ENCODE measurements around the gene ST3GAL3.

ST3GAL3 gene

GRCh38 chr1:43908858-43909257 is 201.5 kb downstream of the ST3GAL3 start:
- no peaks in the 10 kb centered on the region for H3K36me3 ChIP-seq (ENCODE audit: control insufficient read depth, insufficient read depth, low read length)
- H3K4me1 ChIP-seq (ENCODE audit: control insufficient read depth, insufficient read depth, low read length), result peaks cover 7% of the 10 kb centered on the region
- DNase-seq (ENCODE audit: low read depth, low spot score), result no peak
- no peak overlapping the region for H3K27ac ChIP-seq (ENCODE audit: low read length)
- H3K27me3 ChIP-seq (ENCODE audit: control insufficient read depth, insufficient read depth, low read length), result no peaks in the 10 kb centered on the region
- no peak overlapping the region for H3K4me3 ChIP-seq (ENCODE audit: low read length)
- no peaks in the 10 kb centered on the region for H3K9me3 ChIP-seq (ENCODE audit: control insufficient read depth, insufficient read depth, low read length)
- no CpG with 5 or more reads among the region's 5 CpGs for WGBS (ENCODE audit: insufficient coverage, insufficient read length)

- no peak overlapping the region for H3K27ac ChIP-seq (ENCODE audit: low read length)
- H3K27me3 ChIP-seq (ENCODE audit: control insufficient read depth, insufficient read depth, low read length), result no peaks in the 10 kb centered on the region
- no peaks in the 10 kb centered on the region for H3K9me3 ChIP-seq (ENCODE audit: control insufficient read depth, insufficient read depth, low read length)
- no peak for DNase-seq (ENCODE audit: low read depth, low spot score)
- H3K4me1 ChIP-seq (ENCODE audit: control insufficient read depth, insufficient read depth, low read length), result peaks cover 7% of the 10 kb centered on the region
- WGBS (ENCODE audit: insufficient coverage, insufficient read length), result no CpG with 5 or more reads among the region's 1 CpG
- H3K36me3 ChIP-seq (ENCODE audit: control insufficient read depth, insufficient read depth, low read length), result no peaks in the 10 kb centered on the region; the same call in 1 of the 2 replicates
- no peak overlapping the region for H3K4me3 ChIP-seq (ENCODE audit: low read length)
Measured at GRCh38 chr1:43910343-43910742, 203.0 kb downstream of the ST3GAL3 start.

GRCh38 chr1:43912607-43913006 is 205.3 kb downstream of the ST3GAL3 start:
- no peak for DNase-seq (ENCODE audit: low read depth, low spot score)
- Histone ChIP-seq H3K4me3 (ENCODE audit: low read length) (no peak overlapping the region), H3K27me3 (ENCODE audit: control insufficient read depth, insufficient read depth, low read length) (no peaks in the 10 kb centered on the region), H3K4me1 (ENCODE audit: control insufficient read depth, insufficient read depth, low read length) (peaks cover 7% of the 10 kb centered on the region), H3K27ac (ENCODE audit: low read length) (no peak overlapping the region), H3K36me3 (ENCODE audit: control insufficient read depth, insufficient read depth, low read length) (no peaks in the 10 kb centered on the region; the same call in 1 of the 2 replicates), H3K9me3 (ENCODE audit: control insufficient read depth, insufficient read depth, low read length) (no peaks in the 10 kb centered on the region)
- WGBS (ENCODE audit: insufficient coverage, insufficient read length), result no CpG with 5 or more reads among the region's 2 CpGs

- H3K27ac ChIP-seq (ENCODE audit: low read length), result no peak overlapping the region
- H3K4me3 ChIP-seq (ENCODE audit: low read length), result no peak overlapping the region
- peaks cover 7% of the 10 kb centered on the region for H3K4me1 ChIP-seq (ENCODE audit: control insufficient read depth, insufficient read depth, low read length)
- no peaks in the 10 kb centered on the region for H3K27me3 ChIP-seq (ENCODE audit: control insufficient read depth, insufficient read depth, low read length)
- no peaks in the 10 kb centered on the region; the same call in 1 of the 2 replicates for H3K36me3 ChIP-seq (ENCODE audit: control insufficient read depth, insufficient read depth, low read length)
- DNase-seq (ENCODE audit: low read depth, low spot score), result no peak
- no CpG with 5 or more reads among the region's 7 CpGs for WGBS (ENCODE audit: insufficient coverage, insufficient read length)
- H3K9me3 ChIP-seq (ENCODE audit: control insufficient read depth, insufficient read depth, low read length), result no peaks in the 10 kb centered on the region
Measured at GRCh38 chr1:43913051-43913501, 205.7 kb downstream of the ST3GAL3 start.

GRCh38 chr1:43913666-43914360 is 206.5 kb downstream of the ST3GAL3 start:
- Histone ChIP-seq H3K27ac (ENCODE audit: low read length) (no peak overlapping the region), H3K27me3 (ENCODE audit: control insufficient read depth, insufficient read depth, low read length) (no peaks in the 10 kb centered on the region), H3K9me3 (ENCODE audit: control insufficient read depth, insufficient read depth, low read length) (no peaks in the 10 kb centered on the region), H3K36me3 (ENCODE audit: control insufficient read depth, insufficient read depth, low read length) (no peaks in the 10 kb centered on the region; the same call in 1 of the 2 replicates), H3K4me3 (ENCODE audit: low read length) (no peak overlapping the region), H3K4me1 (ENCODE audit: control insufficient read depth, insufficient read depth, low read length) (peaks cover 7% of the 10 kb centered on the region)
- DNase-seq (ENCODE audit: low read depth, low spot score), result no peak
- no CpG with 5 or more reads among the region's 18 CpGs for WGBS (ENCODE audit: insufficient coverage, insufficient read length)

- Histone ChIP-seq H3K27ac (ENCODE audit: low read length) (no peak overlapping the region), H3K4me1 (ENCODE audit: control insufficient read depth, insufficient read depth, low read length) (peaks cover 7% of the 10 kb centered on the region), H3K27me3 (ENCODE audit: control insufficient read depth, insufficient read depth, low read length) (no peaks in the 10 kb centered on the region), H3K36me3 (ENCODE audit: control insufficient read depth, insufficient read depth, low read length) (no peaks in the 10 kb centered on the region; the same call in 1 of the 2 replicates), H3K9me3 (ENCODE audit: control insufficient read depth, insufficient read depth, low read length) (no peaks in the 10 kb centered on the region), H3K4me3 (ENCODE audit: low read length) (no peak overlapping the region)
- no peak for DNase-seq (ENCODE audit: low read depth, low spot score)
- WGBS (ENCODE audit: insufficient coverage, insufficient read length), result no CpG with 5 or more reads among the region's 13 CpGs
Measured at GRCh38 chr1:43914576-43915525, 207.5 kb downstream of the ST3GAL3 start.

- Histone ChIP-seq H3K4me1 (ENCODE audit: control insufficient read depth, insufficient read depth, low read length) (no peaks in the 10 kb centered on the region), H3K36me3 (ENCODE audit: control insufficient read depth, insufficient read depth, low read length) (no peaks in the 10 kb centered on the region), H3K9me3 (ENCODE audit: control insufficient read depth, insufficient read depth, low read length) (no peaks in the 10 kb centered on the region), H3K27ac (ENCODE audit: low read length) (no peak overlapping the region), H3K27me3 (ENCODE audit: control insufficient read depth, insufficient read depth, low read length) (no peaks in the 10 kb centered on the region), H3K4me3 (ENCODE audit: low read length) (no peak overlapping the region)
- no peak for DNase-seq (ENCODE audit: low read depth, low spot score)
- no CpG with 5 or more reads among the region's 7 CpGs for WGBS (ENCODE audit: insufficient coverage, insufficient read length)
Measured at GRCh38 chr1:43919906-43920305, 212.6 kb downstream of the ST3GAL3 start.

GRCh38 chr1:43921022-43921421 is 213.7 kb downstream of the ST3GAL3 start:
- H3K4me1 ChIP-seq (ENCODE audit: control insufficient read depth, insufficient read depth, low read length), result no peaks in the 10 kb centered on the region
- no peak overlapping the region for H3K4me3 ChIP-seq (ENCODE audit: low read length)
- no peak for DNase-seq (ENCODE audit: low read depth, low spot score)
- no peaks in the 10 kb centered on the region for H3K9me3 ChIP-seq (ENCODE audit: control insufficient read depth, insufficient read depth, low read length)
- no peak overlapping the region for H3K27ac ChIP-seq (ENCODE audit: low read length)
- H3K27me3 ChIP-seq (ENCODE audit: control insufficient read depth, insufficient read depth, low read length), result no peaks in the 10 kb centered on the region
- no peaks in the 10 kb centered on the region for H3K36me3 ChIP-seq (ENCODE audit: control insufficient read depth, insufficient read depth, low read length)
- WGBS (ENCODE audit: insufficient coverage, insufficient read length), result no CpG with 5 or more reads among the region's 6 CpGs

- no CpG with 5 or more reads among the region's 4 CpGs for WGBS (ENCODE audit: insufficient coverage, insufficient read length)
- no peaks in the 10 kb centered on the region for H3K4me1 ChIP-seq (ENCODE audit: control insufficient read depth, insufficient read depth, low read length)
- H3K36me3 ChIP-seq (ENCODE audit: control insufficient read depth, insufficient read depth, low read length), result no peaks in the 10 kb centered on the region
- no peaks in the 10 kb centered on the region for H3K27me3 ChIP-seq (ENCODE audit: control insufficient read depth, insufficient read depth, low read length)
- no peak for DNase-seq (ENCODE audit: low read depth, low spot score)
- H3K4me3 ChIP-seq (ENCODE audit: low read length), result no peak overlapping the region
- H3K9me3 ChIP-seq (ENCODE audit: control insufficient read depth, insufficient read depth, low read length), result no peaks in the 10 kb centered on the region
- H3K27ac ChIP-seq (ENCODE audit: low read length), result no peak overlapping the region
Measured at GRCh38 chr1:43924516-43924915, 217.2 kb downstream of the ST3GAL3 start.

- no peak overlapping the region for H3K4me3 ChIP-seq (ENCODE audit: low read length)
- H3K27ac ChIP-seq (ENCODE audit: low read length), result no peak overlapping the region
- no peaks in the 10 kb centered on the region for H3K9me3 ChIP-seq (ENCODE audit: control insufficient read depth, insufficient read depth, low read length)
- no peaks in the 10 kb centered on the region for H3K36me3 ChIP-seq (ENCODE audit: control insufficient read depth, insufficient read depth, low read length)
- H3K4me1 ChIP-seq (ENCODE audit: control insufficient read depth, insufficient read depth, low read length), result peaks cover 4% of the 10 kb centered on the region
- DNase-seq (ENCODE audit: low read depth, low spot score), result no peak
- WGBS (ENCODE audit: insufficient coverage, insufficient read length), result no CpG with 5 or more reads among the region's 9 CpGs
- H3K27me3 ChIP-seq (ENCODE audit: control insufficient read depth, insufficient read depth, low read length), result no peaks in the 10 kb centered on the region
Measured at GRCh38 chr1:43925846-43926245, 218.5 kb downstream of the ST3GAL3 start.

Data from iPS DF 6.9 (cell line).